ENCODE data around the gene CNTN6.
"Not testable (repeated sequence)": the region's sequence is repeated elsewhere in the genome, so short reads cannot be mapped to it uniquely, and the experiment has no call there.

CNTN6 gene

GRCh38 chr3:1287815-1288214 lies 195.0 kb downstream of the CNTN6 start:
- no peak for DNase-seq (ENCODE audit: low read depth)

GRCh38 chr3:1288805-1289494 lies 196.1 kb downstream of the CNTN6 start:
- DNase-seq (ENCODE audit: low read depth): no peak

GRCh38 chr3:1292571-1293071 lies 199.8 kb downstream of the CNTN6 start:
- DNase-seq (ENCODE audit: low read depth): no peak

- no peak for DNase-seq (ENCODE audit: low read depth)
These were observed 201.8 kb downstream of the CNTN6 start for GRCh38 chr3:1294586-1294985.

GRCh38 chr3:1318296-1319005 lies 225.6 kb downstream of the CNTN6 start:
- no peak for DNase-seq (ENCODE audit: low read depth)

GRCh38 chr3:1326546-1326945 lies 233.7 kb downstream of the CNTN6 start:
- no peak for DNase-seq (ENCODE audit: low read depth)

- DNase-seq (ENCODE audit: low read depth): no peak
These were observed 237.3 kb downstream of the CNTN6 start for GRCh38 chr3:1330107-1330506.

- no peak for DNase-seq (ENCODE audit: low read depth)
These were observed 253.6 kb downstream of the CNTN6 start for GRCh38 chr3:1346386-1346785.

GRCh38 chr3:1348547-1348946 lies 255.7 kb downstream of the CNTN6 start:
- DNase-seq (ENCODE audit: low read depth): no peak

- DNase-seq (ENCODE audit: low read depth): no peak
These were observed 258.1 kb downstream of the CNTN6 start for GRCh38 chr3:1350885-1351284.

GRCh38 chr3:1355691-1356090 lies 262.9 kb downstream of the CNTN6 start:
- DNase-seq (ENCODE audit: low read depth): no peak

- no peak for DNase-seq (ENCODE audit: low read depth)
These were observed 263.3 kb downstream of the CNTN6 start for GRCh38 chr3:1356101-1356500.

- no peak for DNase-seq (ENCODE audit: low read depth)
These were observed 272.7 kb downstream of the CNTN6 start for GRCh38 chr3:1365528-1365927.

GRCh38 chr3:1374471-1374870 lies 281.6 kb downstream of the CNTN6 start:
- DNase-seq (ENCODE audit: low read depth): no peak

GRCh38 chr3:1375145-1375544 lies 282.3 kb downstream of the CNTN6 start:
- DNase-seq (ENCODE audit: low read depth): no peak

GRCh38 chr3:1380926-1381646 lies 288.3 kb downstream of the CNTN6 start:
- DNase-seq (ENCODE audit: low read depth): no peak

GRCh38 chr3:1381647-1382036 lies 288.8 kb downstream of the CNTN6 start:
- no peak for DNase-seq (ENCODE audit: low read depth)

- not testable (repeated sequence) for DNase-seq (ENCODE audit: low read depth)
These were observed 294.6 kb downstream of the CNTN6 start for GRCh38 chr3:1387396-1387905.

GRCh38 chr3:1394188-1394587 lies 301.4 kb downstream of the CNTN6 start:
- no peak for DNase-seq (ENCODE audit: low read depth)

- no peak for DNase-seq (ENCODE audit: low read depth)
These were observed 307.7 kb downstream of the CNTN6 start for GRCh38 chr3:1400571-1400970.

- peak; percentile 67 for DNase-seq (ENCODE audit: low read depth)
These were observed 311.6 kb downstream of the CNTN6 start for GRCh38 chr3:1404270-1404962.

- no peak for DNase-seq (ENCODE audit: low read depth)
These were observed 313.4 kb downstream of the CNTN6 start for GRCh38 chr3:1406250-1406649.
